A549 (cell line): ENCODE data around the gene PRPSAP1.

Experiments
- BHLHE40 ChIP-seq: IDR thresholded peaks from 2 replicates; pipeline ENCODE4 v1.6.1; 2012; ENCODE audit warnings: low read depth, low read length, inconsistent platforms
- CBX8 ChIP-seq: fragments of 200-600 bp; sonication (generic); IDR thresholded peaks from 2 replicates; pipeline ENCODE4 v1.6.1; 2016
- EP300 ChIP-seq, 2 experiments: fragments of >200 bp; sonication (Bioruptor Twin); formaldehyde crosslinking; IDR thresholded peaks; 2 replicates in 1 of 2; 3 replicates in 1 of 2; pipeline ENCODE4 v1.6.1; 2016 to 2017

GRCh38 chr17:76395980-76396379, 42.3 kb upstream of the PRPSAP1 start:
- TF ChIP-seq CBX8 (no peak), EP300 (IDR thresholded peaks at IDR 0.05) (no peak), BHLHE40 (no peak)
